Measurements from ENCODE around the gene SPDYE1. TPM values are rescaled to one million over a fixed set of nuclear protein-coding genes. Genes with fewer than 3 reads are reported as not detected.
"Not testable (repeated sequence)": the region's sequence is repeated elsewhere in the genome, so short reads cannot be mapped to it uniquely, and the experiment has no call there.

SPDYE1 gene
- total and polyA plus RNA-seq, 2 of the 13 experiments (the other 11 are each of a cell fraction or from before 2014, with no cell fraction given) = not detected

DNA sequence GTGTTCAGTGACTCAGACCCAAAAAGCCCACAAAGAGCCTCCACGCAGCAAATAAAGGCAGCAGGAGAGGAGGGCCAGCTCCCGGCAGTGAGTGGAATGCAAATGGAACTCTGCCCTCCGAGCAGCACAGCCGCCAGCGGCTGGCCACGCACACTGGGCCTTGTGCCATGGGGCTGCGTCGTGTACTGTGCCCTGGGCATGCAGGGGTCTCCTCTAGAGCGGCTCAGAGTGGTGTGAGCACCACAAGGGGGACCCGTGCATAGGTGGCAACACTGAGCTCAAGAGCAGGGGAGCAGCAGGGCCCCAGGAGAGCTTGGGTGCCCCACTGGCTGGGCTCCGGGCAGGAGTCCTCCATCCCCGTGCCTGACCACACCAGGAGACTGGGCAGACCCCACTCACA lies 17.4 kb downstream of the SPDYE1 start:
- H3K9ac ChIP-seq (ENCODE audit: insufficient read depth, low read depth, low read length); H3K4me3 ChIP-seq (replicated peaks in 1 of 3; ENCODE audit: insufficient read depth in 1 of 3, low read depth in 2 of 3, low read length in 3 of 3); FAIRE-seq; H3K79me2 ChIP-seq (ENCODE audit: insufficient read depth, low read length); POLR2A ChIA-PET; H3K36me3 ChIP-seq (replicated peaks in 1 of 2; ENCODE audit: control insufficient read depth in 1 of 2, insufficient read depth in 2 of 2, low read length in 2 of 2); H3K9me3 ChIP-seq (ENCODE audit: low read length); CTCF ChIA-PET (ENCODE audit: low intra/inter-chr PET ratio, low total read pairs); in situ Hi-C loops (cut with HindIII; ENCODE audit: extremely low pct_ligation_motif_present, low pct_unique_long_range_greater_than_20kb); H2AFZ ChIP-seq (ENCODE audit: low read length); H3K27me3 ChIP-seq (ENCODE audit: control insufficient read depth in 1 of 2, insufficient read depth in 2 of 2, low read length in 2 of 2); H3K4me2 ChIP-seq (ENCODE audit: low read depth, low read length); intact Hi-C loops (cut with micrococcal nuclease; ENCODE audit: unreplicated experiment); BruUV-seq (replicated peaks); H3K27ac ChIP-seq (ENCODE audit: extremely low read length, insufficient read depth, low read length); H3K4me1 ChIP-seq (ENCODE audit: insufficient read depth, low read length); DNase-seq (ENCODE audit: low spot score); H4K20me1 ChIP-seq (ENCODE audit: insufficient read depth, low read length); ATAC-seq: not testable (repeated sequence)
- 100% methylated on average over 2 of the region's 12 CpGs for WGBS (ENCODE audit: low lambda C conversion rate)

DNA sequence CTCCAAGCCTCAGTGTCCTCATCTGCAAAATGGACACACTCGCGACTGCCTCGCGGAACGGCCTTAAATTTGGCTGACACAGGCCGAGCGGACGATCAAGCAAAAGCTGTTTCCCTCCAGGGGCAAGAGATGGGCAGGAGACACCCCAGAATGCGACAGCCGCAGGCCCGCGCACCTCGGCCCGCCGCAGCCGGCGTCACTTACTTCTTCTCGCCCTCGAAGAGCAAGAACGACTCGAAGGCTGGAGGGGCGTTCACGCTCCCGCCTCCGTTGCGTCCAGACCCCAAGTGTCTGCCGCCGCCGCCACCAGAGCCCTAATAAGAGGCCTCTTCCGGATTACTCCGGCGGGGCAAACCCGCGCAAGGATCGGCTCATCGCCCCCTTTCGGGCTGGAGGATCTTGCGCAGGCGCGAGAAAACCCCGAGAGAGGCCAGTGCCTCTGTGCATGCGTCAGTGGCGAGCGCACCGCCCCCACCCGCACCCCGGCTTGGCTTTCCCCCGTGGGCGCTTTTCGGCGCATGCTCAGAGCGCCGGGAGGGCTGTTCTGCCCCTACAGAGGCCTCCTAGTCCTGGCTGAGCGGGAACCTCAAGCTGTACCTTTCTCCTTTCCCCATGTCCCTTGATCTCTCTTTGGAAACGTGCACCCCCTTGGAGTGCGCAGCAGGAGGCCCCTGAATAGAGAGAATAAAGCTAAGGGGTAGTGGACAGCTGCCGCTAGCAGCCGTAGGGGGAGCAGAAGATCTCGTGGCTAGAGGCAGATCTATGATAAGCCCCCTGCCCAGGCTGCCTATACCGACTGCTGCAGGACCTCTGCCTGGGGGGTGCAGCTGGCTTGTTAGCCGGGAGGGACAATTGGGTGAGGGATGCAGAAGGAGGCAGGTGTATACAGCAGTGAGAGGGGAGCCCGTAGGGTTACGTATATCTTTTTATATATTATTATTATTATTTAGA lies 21.4 kb downstream of the SPDYE1 start:
- H3K36me3 ChIP-seq (replicated peaks in 1 of 2; ENCODE audit: control insufficient read depth in 1 of 2, insufficient read depth in 2 of 2, low read length in 2 of 2); in situ Hi-C loops (cut with HindIII; ENCODE audit: extremely low pct_ligation_motif_present, low pct_unique_long_range_greater_than_20kb); intact Hi-C loops (cut with micrococcal nuclease; ENCODE audit: unreplicated experiment); H2AFZ ChIP-seq (ENCODE audit: low read length); FAIRE-seq; H3K9me3 ChIP-seq (ENCODE audit: low read length); H4K20me1 ChIP-seq (ENCODE audit: insufficient read depth, low read length); H3K79me2 ChIP-seq (ENCODE audit: insufficient read depth, low read length); H3K27me3 ChIP-seq (ENCODE audit: control insufficient read depth in 1 of 2, insufficient read depth in 2 of 2, low read length in 2 of 2); BruUV-seq (replicated peaks): not testable (repeated sequence)
- ChIA-PET CTCF (ENCODE audit: low intra/inter-chr PET ratio, low total read pairs) (interaction anchor here (1.1 kb wide), 1 partner anchor 177 kb away, joined by 3 read pairs; no protein-coding TSS in a partner anchor), POLR2A (interaction anchor here (1.2 to 1.8 kb wide), 3 partner anchors 20 to 53 kb away, joined by 3 to 12 read pairs (median 4); partner anchors contain the start of gene DBNL)
- peaks cover 19% of the 10 kb centered on the region for H3K4me1 ChIP-seq (ENCODE audit: insufficient read depth, low read length)
- 10% methylated on average over 12 of the region's 63 CpGs for WGBS (ENCODE audit: low lambda C conversion rate)
- peak overlapping the region; percentile 68 for H3K4me2 ChIP-seq (ENCODE audit: low read depth, low read length)
- DNase-seq (ENCODE audit: low spot score) (peak; percentile 92), ATAC-seq (peak; percentile 91)
- H3K9ac ChIP-seq (ENCODE audit: insufficient read depth, low read depth, low read length) = peak overlapping the region; percentile 89
- peak overlapping the region; percentile 72 to 88 (median 86) for H3K4me3 ChIP-seq (replicated peaks in 1 of 3; ENCODE audit: insufficient read depth in 1 of 3, low read depth in 2 of 3, low read length in 3 of 3)
- H3K27ac ChIP-seq (ENCODE audit: extremely low read length, insufficient read depth, low read length) = peak overlapping the region; percentile 52
- TF ChIP-seq FOSL2 (CRISPR knock-in tag; IDR thresholded peaks at IDR 0.05) = peak; percentile 38; the same call in 1 of the 2 replicates
- peak; percentile 48; the same call in 1 of the 2 replicates for TF ChIP-seq ZBED4 (CRISPR knock-in tag; IDR thresholded peaks at IDR 0.05; ENCODE audit: borderline replicate concordance)
- peak; percentile 73 for TF ChIP-seq ATF7-NPFF (CRISPR knock-in tag; IDR thresholded peaks at IDR 0.05; ENCODE audit: low read depth)
- TF ChIP-seq SAP130 (CRISPR knock-in tag; IDR thresholded peaks at IDR 0.05; ENCODE audit: low read depth) = peak; percentile 94
- TF ChIP-seq SNAPC2 (CRISPR knock-in tag; IDR thresholded peaks at IDR 0.05) = 0 out of 2 replicates have a peak, but pooled peaks have one; percentile 62
- TF ChIP-seq ZNF350 (CRISPR knock-in tag; IDR thresholded peaks at IDR 0.05; ENCODE audit: borderline replicate concordance, low read depth) = peak; percentile 84; the same call in 1 of the 2 replicates
- peak; percentile 89 for TF ChIP-seq KDM3A (CRISPR knock-in tag; IDR thresholded peaks at IDR 0.05; ENCODE audit: low read depth)
- peak; percentile 90 for TF ChIP-seq REPIN1 (CRISPR knock-in tag; IDR thresholded peaks at IDR 0.05; ENCODE audit: borderline replicate concordance, low read depth)
- TF ChIP-seq, protein P1, sequence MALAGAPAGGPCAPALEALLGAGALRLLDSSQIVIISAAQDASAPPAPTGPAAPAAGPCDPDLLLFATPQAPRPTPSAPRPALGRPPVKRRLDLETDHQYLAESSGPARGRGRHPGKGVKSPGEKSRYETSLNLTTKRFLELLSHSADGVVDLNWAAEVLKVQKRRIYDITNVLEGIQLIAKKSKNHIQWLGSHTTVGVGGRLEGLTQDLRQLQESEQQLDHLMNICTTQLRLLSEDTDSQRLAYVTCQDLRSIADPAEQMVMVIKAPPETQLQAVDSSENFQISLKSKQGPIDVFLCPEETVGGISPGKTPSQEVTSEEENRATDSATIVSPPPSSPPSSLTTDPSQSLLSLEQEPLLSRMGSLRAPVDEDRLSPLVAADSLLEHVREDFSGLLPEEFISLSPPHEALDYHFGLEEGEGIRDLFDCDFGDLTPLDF (CRISPR knock-in tag; IDR thresholded peaks at IDR 0.05) = peak; percentile 71
